Motor neuron (in vitro differentiated cells): ENCODE data around the gene ILKAP. TPM values are rescaled to one million over a fixed set of nuclear protein-coding genes. Genes with fewer than 3 reads are reported as not detected.
"Not testable (repeated sequence)": the region's sequence is repeated elsewhere in the genome, so short reads cannot be mapped to it uniquely, and the experiment has no call there.

Experiments used
- ATAC-seq, 8 experiments: fragments of 200-7000 bp; cut with Tn5 transposase; replicated peaks in 6 of 8; 2 replicates each; pipeline ENCODE4 v1.8.0; 2021; ENCODE audit warnings: mild to moderate bottlenecking in 8 of 8, moderate library complexity in 8 of 8
- H3K27ac ChIP-seq, 2 donors: fragments of 250-450 bp; sonication (Bioruptor Pico); 2 replicates each; pipeline ENCODE4 v1.9.0; 2021; ENCODE audit warnings: antibody characterized with exemption in 2 of 2, mild to moderate bottlenecking in 2 of 2, moderate library complexity in 1 of 2
- H3K4me1 ChIP-seq, 2 donors: fragments of 250-450 bp; sonication (Bioruptor Pico); replicated peaks in 1 of 2; 2 replicates each; pipeline ENCODE4 v1.6.1; 2021; ENCODE audit warnings: antibody characterized with exemption in 2 of 2, mild to moderate bottlenecking in 2 of 2, moderate library complexity in 1 of 2
- H3K4me3 ChIP-seq, 5 donors: fragments of 250-450 bp; sonication (Bioruptor Pico); 2 replicates each; pipeline ENCODE4 v1.9.0; 2021; ENCODE audit warnings: antibody characterized with exemption in 5 of 5, mild to moderate bottlenecking in 5 of 5, moderate library complexity in 4 of 5
- WGBS, 10 experiments: fragments of 450-650 bp; shearing (Covaris generic); methylation state at CpG; one replicate each; pipeline ENCODE4 v1.0.0; 2022; 5-methylcytosine and 5-hydroxymethylcytosine counted together
- in situ Hi-C, 9 experiments: fragments of 400-800 bp; cut with MboI; loops; one replicate each; pipeline ENCODE4 v1.15.0; 2021; ENCODE audit warnings: low sequenced_read_pairs in 9 of 9, low pct_unique_long_range_greater_than_20kb in 2 of 9; ENCODE audit not compliant: unreplicated experiment in 9 of 9
- total RNA-seq, 8 experiments: library from RNA; unstranded; fragments of 300-600 nt; gene quantifications; 2 replicates each; pipeline versions ENCODE4 v1.2.3 to v1.2.4, GENCODE V29; 2022

The ILKAP gene
- total RNA-seq, 8 experiments from 2014 or later = 18.7 to 41.7 (median 23.5) TPM

DNA sequence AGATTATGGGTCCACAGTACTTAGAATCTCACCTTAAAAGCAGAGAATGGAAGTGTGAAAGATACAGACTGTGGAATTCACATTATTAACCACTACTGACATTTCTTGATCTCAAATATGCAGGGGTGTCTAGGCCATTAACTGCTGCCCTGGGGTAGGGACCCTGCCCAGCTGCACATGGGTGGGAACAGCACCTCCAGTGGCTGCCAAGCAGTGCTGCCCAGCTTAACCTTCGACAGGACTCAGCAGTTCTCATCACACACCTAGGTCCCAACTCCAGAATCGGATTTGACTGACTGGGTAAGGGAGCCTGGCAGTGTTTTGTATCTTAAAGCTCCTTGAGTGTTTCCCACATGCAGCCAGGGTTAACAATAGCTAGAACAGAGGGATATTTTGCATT lies 29.8 kb downstream of the ILKAP start:
- 60 to 100% (median 93%) methylated on average over 1 of the region's 2 CpGs; no CpG with 5 or more reads in 6 of the 10 experiments for WGBS, 10 experiments
- no peak overlapping the region for H3K27ac ChIP-seq
- ATAC-seq = peak in 1 of 8 experiments; percentile 38

DNA sequence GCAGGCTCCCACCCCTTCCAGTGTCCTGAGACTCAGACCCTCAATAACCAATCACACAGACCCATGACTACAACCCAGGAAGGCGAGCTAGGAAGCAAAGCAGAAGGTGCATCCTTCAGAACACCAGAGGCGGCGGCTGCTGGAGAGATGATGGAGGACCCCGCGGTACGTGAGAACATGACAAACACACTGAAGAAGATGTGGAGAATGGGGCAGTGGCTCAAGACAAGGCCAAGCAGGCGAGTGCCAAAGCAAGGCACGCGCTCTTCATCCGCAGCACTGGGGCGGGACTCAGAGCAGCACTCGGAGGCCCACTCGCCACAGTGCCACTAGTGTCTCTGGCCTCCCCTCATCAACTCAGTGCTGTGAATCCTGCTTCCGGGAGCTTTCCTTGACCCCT lies 31.1 kb downstream of the ILKAP start:
- Histone ChIP-seq H3K4me1 (no peaks in the 10 kb centered on the region), H3K27ac (no peak overlapping the region), H3K4me3 (no peak overlapping the region)
- 20 to 100% (median 100%) methylated on average over 1 to 2 of the region's 14 CpGs; no CpG with 5 or more reads in 6 of the 10 experiments for WGBS, 10 experiments
- ATAC-seq = no peak
- in situ Hi-C loops = no loop called here

More for the DNA sequence above, 29.8 kb downstream of the ILKAP start:
- Histone ChIP-seq H3K4me3 (no peak overlapping the region), H3K4me1 (no peaks in the 10 kb centered on the region)
- in situ Hi-C loops = no loop called here

DNA sequence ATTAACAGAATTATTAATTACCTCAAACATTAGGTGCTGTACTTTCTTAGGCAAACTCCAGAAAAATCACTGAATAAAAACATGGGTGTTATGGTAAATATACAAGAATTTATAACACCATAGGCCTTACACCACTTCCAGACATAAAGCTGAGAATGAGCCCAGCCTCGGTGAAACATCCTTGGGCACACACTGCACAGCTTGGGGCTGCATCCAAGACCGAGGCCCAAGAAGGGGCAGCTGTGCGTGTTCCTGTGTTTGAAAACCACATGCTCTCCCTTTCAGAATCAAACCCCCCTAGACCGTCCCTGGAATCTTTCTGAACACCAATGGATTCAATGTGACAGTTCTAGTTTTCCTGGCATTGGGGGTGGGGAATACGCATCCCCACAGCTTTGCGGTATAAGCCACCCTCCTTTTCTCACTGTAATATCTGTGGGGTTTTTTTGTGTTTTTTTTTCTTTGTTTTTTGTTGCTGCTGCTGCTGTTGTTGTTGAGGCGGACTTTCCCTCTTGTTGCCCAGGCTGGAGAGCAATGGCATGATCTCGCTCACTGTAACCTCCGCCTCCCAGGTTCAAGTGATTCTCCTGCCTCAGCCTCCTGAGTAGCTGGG lies 31.8 kb downstream of the ILKAP start:
- Histone ChIP-seq H3K4me3 (no peak overlapping the region), H3K4me1 (no peaks in the 10 kb centered on the region), H3K27ac (no peak overlapping the region)
- in situ Hi-C loops = no loop called here
- 76 to 97% (median 95%) methylated on average over 2 to 8 of the region's 9 CpGs; no CpG with 5 or more reads in 3 of the 10 experiments for WGBS, 10 experiments
- no peak for ATAC-seq

DNA sequence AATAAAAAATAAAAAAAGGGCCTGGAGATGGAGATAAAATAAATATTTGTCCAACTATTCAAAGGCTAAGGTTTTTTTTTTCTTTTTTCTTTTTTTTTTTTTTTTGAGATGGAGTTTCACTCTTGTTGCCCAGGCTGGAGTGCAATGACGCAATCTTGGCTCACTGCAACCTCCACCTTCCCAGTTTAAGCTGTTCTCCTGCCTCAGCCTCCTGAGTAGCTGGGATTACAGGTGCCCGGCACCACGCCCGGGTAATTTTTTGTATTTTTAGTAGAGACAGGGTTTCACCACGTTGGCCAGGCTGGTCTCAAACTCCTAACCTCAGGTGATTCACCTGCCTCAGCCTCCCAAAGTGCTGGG lies 32.4 kb downstream of the ILKAP start:
- ATAC-seq, in situ Hi-C loops, H3K4me1 ChIP-seq, H3K4me3 ChIP-seq, H3K27ac ChIP-seq: not testable (repeated sequence)
- WGBS, 10 experiments = 94 to 100% (median 98%) methylated on average over 1 to 5 of the region's 5 CpGs; no CpG with 5 or more reads in 4 of the 10 experiments

DNA sequence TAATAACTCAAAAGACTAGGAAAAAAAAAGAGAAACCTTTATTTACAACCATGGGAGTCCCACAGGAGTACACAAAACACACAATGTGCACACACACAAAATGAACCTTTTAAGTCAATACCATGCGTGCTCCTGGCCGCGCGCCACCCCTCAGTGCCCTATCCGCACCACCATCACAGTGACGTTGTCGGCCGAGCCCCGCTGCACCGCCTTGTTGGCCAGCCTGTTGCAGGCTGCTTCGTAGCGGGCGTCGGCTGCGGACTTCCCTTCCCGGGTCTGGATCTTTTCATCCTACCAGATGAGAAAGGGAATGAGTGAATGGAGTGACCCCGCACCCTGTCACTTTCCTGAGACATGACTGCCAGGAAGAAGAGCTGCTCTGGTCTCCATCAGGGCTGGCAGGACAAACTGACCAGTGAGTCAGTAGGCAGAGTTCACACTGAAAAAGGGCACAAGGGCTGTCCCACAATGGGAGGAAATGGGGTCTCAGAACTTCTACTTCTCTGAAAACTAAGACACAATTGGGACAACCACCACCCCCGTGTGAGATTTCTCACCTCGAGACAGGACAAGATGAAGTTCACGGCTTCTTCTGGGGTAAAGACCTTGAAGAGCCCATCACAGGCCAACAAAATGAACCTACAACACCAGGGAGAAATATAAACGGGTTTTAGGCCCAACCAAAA lies 33.0 kb downstream of the ILKAP start:
- in situ Hi-C loops = no loop called here
- Histone ChIP-seq H3K4me3 (no peak overlapping the region), H3K27ac (no peak overlapping the region), H3K4me1 (no peaks in the 10 kb centered on the region)
- ATAC-seq = no peak
- WGBS, 10 experiments = 61 to 100% (median 90%) methylated on average over 3 to 15 of the region's 21 CpGs

DNA sequence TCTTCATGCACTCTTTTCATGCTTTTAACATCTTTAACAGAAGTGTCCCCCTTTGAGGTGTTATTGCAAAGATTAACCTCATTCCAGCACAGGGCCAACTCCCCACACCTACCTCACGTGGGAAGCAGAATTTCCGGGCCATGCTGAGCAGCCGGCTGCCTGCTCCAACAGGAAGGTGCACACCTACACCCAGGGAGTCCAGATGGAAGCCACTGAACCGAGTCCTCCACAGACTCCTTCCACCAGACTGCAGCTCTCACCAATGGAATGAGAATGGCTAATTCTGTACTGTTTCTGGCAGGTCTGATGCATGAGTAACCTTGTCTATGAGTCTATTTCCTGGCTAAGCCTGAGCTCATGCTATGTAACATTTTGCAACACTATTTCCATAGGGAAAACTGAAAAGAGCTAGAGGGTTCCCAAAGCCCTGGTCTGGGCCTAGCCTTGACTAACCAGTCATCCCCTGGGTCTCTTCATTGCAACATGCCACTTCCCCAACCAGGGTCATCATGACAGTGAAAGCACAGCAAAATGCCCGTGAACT lies 33.7 kb downstream of the ILKAP start:
- in situ Hi-C loops = no loop called here
- ATAC-seq = peak in 5 of 8 experiments; percentile 39 to 75 (median 63)
- no peak overlapping the region for H3K4me3 ChIP-seq
- H3K27ac ChIP-seq = no peak overlapping the region
- no peaks in the 10 kb centered on the region for H3K4me1 ChIP-seq
- WGBS, 10 experiments = 25 to 93% (median 91%) methylated on average over 1 to 5 of the region's 5 CpGs; no CpG with 5 or more reads in 3 of the 10 experiments

DNA sequence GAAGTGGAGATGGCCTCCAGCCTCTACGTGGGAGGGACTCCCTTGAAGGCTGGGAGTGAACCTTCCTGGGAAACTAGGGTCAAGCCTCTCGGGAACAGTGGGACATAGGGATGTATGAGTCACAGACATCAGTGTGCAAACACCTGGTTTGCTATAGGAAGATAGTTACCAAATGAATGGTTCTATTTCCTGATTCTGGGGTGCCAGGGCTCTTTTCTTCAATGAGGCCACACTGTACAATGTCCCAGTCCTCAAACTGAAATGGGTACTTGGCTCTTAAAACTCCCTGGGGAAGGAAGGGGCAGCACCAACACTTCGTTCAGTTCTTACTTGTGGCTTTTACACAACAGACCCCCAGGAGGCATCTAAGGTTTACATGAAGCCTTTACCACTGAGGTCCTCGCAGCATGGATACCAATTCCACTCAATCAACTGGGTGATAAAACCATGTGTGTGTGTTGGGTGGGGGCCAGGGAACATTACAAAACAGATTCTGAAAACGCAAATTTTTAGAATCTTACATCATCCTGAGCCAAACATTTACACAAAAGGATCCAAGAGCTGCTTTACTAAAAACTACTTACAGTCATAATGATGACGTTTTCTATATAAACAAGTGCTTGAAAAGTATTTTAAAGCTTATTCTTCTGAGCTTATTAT lies 34.3 kb downstream of the ILKAP start:
- peak in 4 of 8 experiments; percentile 37 to 67 (median 64) for ATAC-seq
- WGBS, 10 experiments = 9 to 100% (median 77%) methylated on average over 1 to 6 of the region's 6 CpGs; no CpG with 5 or more reads in 1 of the 10 experiments
- Histone ChIP-seq H3K27ac (no peak overlapping the region), H3K4me3 (no peak overlapping the region), H3K4me1 (no peaks in the 10 kb centered on the region)
- in situ Hi-C loops = no loop called here

DNA sequence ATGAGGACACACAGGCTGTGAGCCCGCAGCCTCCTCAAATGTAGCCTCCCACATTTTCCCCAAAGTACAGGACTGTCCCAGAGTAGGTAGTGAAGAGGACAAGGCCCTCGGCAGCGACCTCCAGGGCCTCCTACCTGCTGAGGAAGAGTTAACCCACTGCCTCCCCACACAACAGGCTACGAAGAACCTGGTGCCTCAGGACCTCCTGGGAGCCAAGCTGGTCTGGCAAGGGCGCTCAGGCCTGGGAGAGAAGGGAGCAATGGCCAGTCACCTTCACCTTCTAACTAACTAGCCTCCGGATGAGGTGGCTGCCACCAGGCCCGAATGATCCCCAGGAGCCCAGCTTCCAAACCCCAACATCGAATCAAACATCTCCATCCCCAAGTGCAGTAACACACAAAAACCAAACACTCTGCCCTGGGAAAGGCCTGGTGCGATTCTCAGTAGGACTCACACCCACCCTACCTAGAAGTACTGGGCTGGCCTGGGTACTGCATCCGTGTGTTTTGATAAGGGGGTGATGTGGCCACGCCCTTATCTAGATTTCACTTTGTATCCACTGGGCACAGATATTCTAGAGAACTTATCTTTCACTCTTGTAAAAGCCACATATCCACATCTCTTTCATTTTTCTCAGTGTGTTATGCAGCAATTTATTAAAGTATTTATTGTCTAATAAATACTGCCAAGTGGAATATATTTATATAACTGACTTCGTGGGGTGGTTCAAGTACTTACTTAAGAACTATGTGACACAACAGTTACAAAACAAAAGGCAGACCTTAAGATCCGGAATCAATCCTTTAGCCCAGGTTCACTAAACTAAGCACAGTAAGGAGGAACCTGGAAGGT lies 35.1 kb downstream of the ILKAP start:
- 40 to 100% (median 93%) methylated on average over 1 to 6 of the region's 13 CpGs; no CpG with 5 or more reads in 1 of the 10 experiments for WGBS, 10 experiments

DNA sequence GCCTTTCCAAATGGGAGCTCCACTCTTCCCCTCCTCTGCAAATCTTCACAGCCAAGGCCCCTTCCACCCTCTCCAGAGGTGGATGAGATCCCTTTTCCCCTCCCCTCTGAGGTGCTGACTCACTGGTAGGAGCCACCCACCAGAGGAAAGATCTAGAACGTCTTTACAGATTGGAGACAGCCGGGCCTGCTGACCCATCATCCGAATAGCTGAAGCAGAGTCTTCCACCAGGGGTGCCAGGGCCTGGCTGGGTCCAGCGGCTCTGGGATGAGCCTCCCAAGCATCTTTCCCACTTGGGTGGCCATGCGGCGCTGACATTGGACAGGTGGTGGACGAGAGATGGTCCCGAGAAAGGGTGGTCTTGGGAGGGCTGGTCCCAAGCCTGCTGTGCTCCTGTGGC lies 35.7 kb downstream of the ILKAP start:
- ATAC-seq = peak in 3 of 8 experiments; percentile 15 to 45 (median 39)
- Histone ChIP-seq H3K27ac (no peak overlapping the region), H3K4me3 (no peak overlapping the region), H3K4me1 (peaks cover 0 to 3% of the 10 kb centered on the region in 2 donors)
- 80 to 100% (median 95%) methylated on average over 1 to 4 of the region's 8 CpGs; no CpG with 5 or more reads in 6 of the 10 experiments for WGBS, 10 experiments
- in situ Hi-C loops = no loop called here

More for the DNA sequence above, 35.1 kb downstream of the ILKAP start:
- H3K4me3 ChIP-seq = no peak overlapping the region
- no peak overlapping the region for H3K27ac ChIP-seq
- ATAC-seq = no peak
- in situ Hi-C loops = no loop called here
- H3K4me1 ChIP-seq = peaks cover 0 to 3% of the 10 kb centered on the region in 2 donors

DNA sequence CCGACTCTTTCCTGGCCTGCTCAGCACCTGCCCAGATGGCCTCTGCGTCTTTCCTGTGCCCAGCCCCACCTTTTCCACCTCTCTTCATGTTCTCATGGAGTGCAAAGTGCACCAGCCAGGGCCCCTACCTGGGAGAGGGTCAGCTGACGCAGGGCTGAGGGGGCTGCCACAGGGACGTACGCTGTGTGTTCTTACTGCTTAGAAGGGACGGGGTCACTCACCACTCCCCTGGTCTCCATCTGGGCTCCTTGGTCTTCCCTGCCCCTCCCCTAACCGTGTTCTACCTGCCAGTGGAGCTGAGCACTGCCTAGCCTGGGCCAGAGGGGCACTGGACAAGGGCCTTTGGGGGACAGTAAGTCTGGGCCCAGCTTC lies 36.2 kb downstream of the ILKAP start:
- peaks cover 0 to 3% of the 10 kb centered on the region in 2 donors for H3K4me1 ChIP-seq
- peak in 3 of 8 experiments; percentile 2 to 18 (median 7) for ATAC-seq
- H3K4me3 ChIP-seq = no peak overlapping the region
- in situ Hi-C loops = no loop called here
- H3K27ac ChIP-seq = no peak overlapping the region
- WGBS, 10 experiments = 82 to 100% (median 100%) methylated on average over 1 to 3 of the region's 7 CpGs; no CpG with 5 or more reads in 6 of the 10 experiments

DNA sequence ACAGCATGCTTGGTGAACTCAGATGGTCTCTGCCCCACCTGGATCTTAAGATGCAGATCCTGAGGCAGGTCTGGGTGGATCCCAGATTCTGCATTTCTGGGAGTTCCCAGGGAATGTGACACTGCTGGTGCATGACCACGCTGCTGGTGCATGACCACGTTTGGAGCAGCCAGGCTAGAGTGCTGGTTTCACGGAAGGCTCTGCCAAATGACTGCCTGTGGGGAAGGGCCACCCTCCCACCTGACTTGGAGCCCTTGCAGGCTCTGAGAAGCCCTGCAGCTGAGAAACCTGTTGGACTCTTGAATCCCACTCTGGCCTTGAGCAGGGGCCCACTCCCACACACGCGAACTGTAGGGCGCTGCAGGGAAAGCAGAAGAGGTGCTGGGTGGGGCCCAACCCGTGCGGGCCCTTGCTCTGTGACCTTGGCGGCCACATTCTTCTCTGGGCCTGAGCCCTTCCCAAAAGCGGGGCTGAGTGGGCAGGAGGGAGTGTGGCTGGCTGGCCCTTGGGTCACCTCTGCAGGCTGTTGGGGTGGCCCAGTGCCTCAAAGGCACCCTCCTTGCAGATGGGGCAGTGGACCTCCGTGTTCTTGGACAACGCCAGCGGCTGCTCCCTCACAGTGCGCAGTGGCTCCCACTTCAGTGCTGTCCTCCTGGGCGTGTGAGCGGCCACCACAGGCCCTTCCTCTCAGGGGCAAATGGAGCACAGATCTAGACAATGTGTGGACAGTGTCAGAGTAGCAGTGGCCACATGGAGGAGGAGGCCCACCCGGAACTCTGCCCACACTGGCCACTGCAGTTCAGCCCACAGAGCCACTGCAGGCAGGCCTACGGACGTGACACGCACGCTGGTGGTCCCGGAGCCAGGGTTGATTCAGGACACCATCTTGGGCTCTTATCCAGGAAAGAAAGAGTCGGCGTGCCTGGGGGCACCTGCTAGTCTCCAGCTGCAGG lies 36.8 kb downstream of the ILKAP start:
- WGBS, 10 experiments = 71 to 100% (median 100%) methylated on average over 1 to 7 of the region's 24 CpGs; no CpG with 5 or more reads in 3 of the 10 experiments
- in situ Hi-C loops = no loop called here
- Histone ChIP-seq H3K4me1 (peaks cover 0 to 3% of the 10 kb centered on the region in 2 donors), H3K27ac (no peak overlapping the region), H3K4me3 (no peak overlapping the region)
- peak in 3 of 8 experiments; percentile 4 to 8 (median 6) for ATAC-seq
